CD4-positive, alpha-beta T cell treated with Interleukin-4 for 1 hour (primary cell): ENCODE measurements around the gene DOCK4.

Source experiments
- DNase-seq, 2 donors: peaks; one replicate each; pipeline ENCODE4 v3.0.0-alpha.2; 2020 to 2022

Gene DOCK4

GRCh38 chr7:111873326-111873646, 332.9 kb downstream of the DOCK4 start:
- DNase-seq, result no peak

- no peak for DNase-seq
Measured at GRCh38 chr7:111872450-111873325, 333.5 kb downstream of the DOCK4 start.

- DNase-seq, result no peak
Measured at GRCh38 chr7:111871283-111871682, 334.9 kb downstream of the DOCK4 start.

GRCh38 chr7:111869280-111869679, 336.9 kb downstream of the DOCK4 start:
- no peak for DNase-seq

GRCh38 chr7:111867348-111867931, 338.8 kb downstream of the DOCK4 start:
- DNase-seq, result no peak

GRCh38 chr7:111866787-111867186, 339.4 kb downstream of the DOCK4 start:
- DNase-seq, result no peak

GRCh38 chr7:111865430-111865829, 340.8 kb downstream of the DOCK4 start:
- no peak for DNase-seq

GRCh38 chr7:111864291-111864976, 341.8 kb downstream of the DOCK4 start:
- no peak for DNase-seq

- DNase-seq, result no peak
Measured at GRCh38 chr7:111863269-111863668, 342.9 kb downstream of the DOCK4 start.

GRCh38 chr7:111860248-111860647, 346.0 kb downstream of the DOCK4 start:
- DNase-seq, result no peak

GRCh38 chr7:111858331-111858730, 347.9 kb downstream of the DOCK4 start:
- no peak for DNase-seq

- no peak for DNase-seq
Measured at GRCh38 chr7:111855842-111856227, 350.4 kb downstream of the DOCK4 start.

- DNase-seq, result no peak
Measured at GRCh38 chr7:111855161-111855841, 350.9 kb downstream of the DOCK4 start.

GRCh38 chr7:111853201-111853990, 352.8 kb downstream of the DOCK4 start:
- DNase-seq, result no peak

- DNase-seq, result no peak
Measured at GRCh38 chr7:111852081-111852480, 354.1 kb downstream of the DOCK4 start.

- no peak for DNase-seq
Measured at GRCh38 chr7:111846898-111847297, 359.3 kb downstream of the DOCK4 start.

GRCh38 chr7:111845853-111846252, 360.3 kb downstream of the DOCK4 start:
- no peak for DNase-seq

- DNase-seq, result no peak
Measured at GRCh38 chr7:111844904-111845671, 361.1 kb downstream of the DOCK4 start.

GRCh38 chr7:111842491-111842890, 363.7 kb downstream of the DOCK4 start:
- DNase-seq, result no peak

- no peak for DNase-seq
Measured at GRCh38 chr7:111841596-111842205, 364.5 kb downstream of the DOCK4 start.

- no peak for DNase-seq
Measured at GRCh38 chr7:111840528-111840927, 365.7 kb downstream of the DOCK4 start.
